ENCODE data around the gene RASAL2.
"Not testable (repeated sequence)": the region's sequence is repeated elsewhere in the genome, so short reads cannot be mapped to it uniquely, and the experiment has no call there.

RASAL2 gene

DNA sequence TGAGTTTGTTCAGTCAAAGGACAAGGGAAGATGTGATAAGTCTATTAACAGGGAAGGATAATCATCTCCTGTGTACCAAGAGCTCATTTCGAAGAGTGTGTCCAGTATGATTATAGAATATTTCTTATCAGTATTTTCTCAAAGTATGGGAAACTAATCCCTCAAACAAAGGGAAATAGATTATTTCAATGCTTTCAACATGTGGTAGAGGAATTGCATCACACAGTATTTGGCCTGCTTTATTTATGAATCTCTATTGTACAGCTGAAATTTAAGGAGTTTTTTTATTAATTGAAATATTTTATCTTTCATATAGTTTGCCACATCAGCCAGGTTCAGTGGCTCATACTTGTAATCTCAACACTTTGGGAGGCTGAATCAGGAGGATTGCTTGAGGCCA lies 251.9 kb downstream of the RASAL2 start:
- no peak for DNase-seq (ENCODE audit: low spot score)

DNA sequence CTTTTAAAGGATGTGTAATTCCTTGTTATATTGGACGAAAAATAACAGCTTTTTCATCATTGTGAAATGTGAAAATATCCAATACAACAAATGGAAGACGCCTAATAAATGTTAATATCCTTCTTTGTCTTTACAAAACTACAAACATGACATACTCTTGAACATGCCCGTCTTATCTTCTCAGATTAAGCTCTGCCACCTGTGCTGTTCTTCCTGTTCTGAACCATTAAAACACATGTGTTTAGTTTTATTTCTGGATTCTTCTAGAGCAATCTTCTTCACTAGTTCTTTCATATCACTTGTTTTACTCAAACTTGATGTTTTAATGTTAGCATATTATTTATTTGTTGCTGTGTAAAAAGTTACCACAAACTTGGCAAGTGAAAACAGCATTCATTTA lies 255.9 kb downstream of the RASAL2 start:
- DNase-seq (ENCODE audit: low spot score), result no peak

DNA sequence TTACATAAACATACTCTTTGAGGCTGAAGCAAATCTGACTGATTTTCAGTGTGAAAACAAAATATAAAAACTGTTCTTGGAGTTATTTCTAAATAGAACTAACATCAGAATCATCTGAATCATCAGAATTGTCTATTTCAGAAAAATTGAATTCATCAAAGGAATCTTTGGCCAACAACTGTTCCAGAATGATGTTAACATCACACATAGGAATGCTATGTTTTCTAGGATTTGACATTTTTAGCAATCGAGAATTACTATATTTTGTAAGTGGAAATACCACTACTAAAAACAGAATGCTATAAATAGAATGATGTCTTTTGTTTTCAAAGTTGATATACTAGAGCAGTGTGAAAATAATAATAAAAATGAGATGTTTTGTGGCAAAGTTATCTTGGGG lies 258.0 kb downstream of the RASAL2 start:
- not testable (repeated sequence) for DNase-seq (ENCODE audit: low spot score)

DNA sequence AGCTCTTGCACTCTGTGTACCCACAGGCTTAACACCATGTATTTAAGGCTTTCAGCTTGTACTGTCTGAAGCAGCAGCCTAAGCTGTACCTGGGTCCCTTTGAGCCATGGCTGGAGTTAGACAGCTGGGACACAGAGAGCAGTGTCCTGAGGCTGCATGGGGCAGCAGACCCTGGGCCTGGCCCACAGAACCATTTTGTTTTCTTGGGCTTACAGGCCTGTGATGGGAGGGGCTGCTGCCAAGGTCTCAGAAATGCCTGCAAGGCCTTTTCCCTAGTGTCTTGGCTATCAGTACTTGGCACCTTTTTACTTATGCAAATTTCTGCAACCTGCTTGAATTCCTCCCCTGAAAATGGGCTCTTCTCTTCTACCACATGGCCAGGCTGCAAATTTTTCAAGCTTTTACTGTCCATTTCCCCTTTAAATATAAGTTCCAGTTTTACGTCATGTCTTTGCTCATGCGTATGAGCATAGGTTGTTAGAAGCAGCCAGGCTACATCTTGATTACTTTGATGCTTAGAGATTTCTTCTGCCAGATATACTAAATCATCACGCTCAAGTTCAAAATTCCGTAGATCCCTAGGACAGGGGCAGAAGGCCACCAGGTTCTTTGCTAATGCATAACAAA lies 259.0 kb downstream of the RASAL2 start:
- DNase-seq (ENCODE audit: low spot score), result no peak

DNA sequence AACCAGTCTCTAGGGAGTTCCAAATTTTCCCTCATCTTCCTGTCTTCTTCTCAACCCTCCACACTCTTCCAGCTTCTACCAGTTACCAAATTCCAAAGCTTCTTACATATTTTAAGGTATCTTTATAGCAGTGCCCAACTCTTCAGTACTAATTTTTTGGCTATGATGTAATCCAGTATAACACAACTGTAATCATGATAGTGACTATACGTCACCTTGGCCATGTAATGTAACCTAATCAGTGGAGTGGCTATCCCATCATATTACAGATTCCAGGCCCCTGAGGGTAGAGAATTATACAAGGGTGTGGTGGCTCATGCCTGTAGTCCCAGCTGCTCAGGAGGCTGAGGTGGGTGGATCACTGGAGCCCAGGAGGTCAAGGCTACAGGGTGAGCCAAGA lies 259.6 kb downstream of the RASAL2 start:
- no peak for DNase-seq (ENCODE audit: low spot score)

DNA sequence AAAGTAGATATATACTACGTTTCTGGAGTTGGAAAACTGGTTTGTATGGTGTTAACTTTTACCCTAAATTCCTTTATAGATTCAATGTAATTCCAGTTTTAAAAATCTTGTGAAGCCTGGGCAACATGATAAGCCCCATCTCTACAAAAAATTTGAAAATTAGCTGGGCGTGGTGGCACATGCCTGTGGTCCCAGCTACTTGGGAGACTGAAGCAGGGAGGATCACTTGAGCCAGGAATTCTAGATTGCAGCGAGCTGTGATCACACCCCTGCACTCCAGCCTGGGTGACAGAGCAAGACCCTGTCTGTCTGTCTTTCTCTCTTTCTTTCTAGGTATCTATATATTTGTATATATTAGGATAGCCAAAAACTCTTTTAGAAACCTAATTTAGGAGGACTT lies 260.9 kb downstream of the RASAL2 start:
- DNase-seq (ENCODE audit: low spot score), result no peak

DNA sequence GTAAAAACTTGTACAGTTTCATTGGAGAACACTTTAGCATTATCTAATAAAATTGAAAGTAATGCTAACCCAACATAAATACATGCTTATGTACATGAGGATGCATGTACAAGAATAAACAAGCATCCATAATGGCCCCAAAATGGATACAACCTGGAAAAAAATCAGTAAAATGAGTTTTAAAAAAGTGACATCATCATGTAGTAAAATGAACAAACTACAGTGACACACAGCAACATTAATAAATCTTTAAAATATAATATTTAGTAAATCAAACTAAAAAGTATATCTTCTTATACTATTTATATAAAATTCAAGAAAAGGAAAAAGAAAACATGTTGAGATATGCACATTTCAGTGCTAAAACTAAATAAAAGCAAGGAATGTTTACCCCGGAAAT lies 262.4 kb downstream of the RASAL2 start:
- no peak for DNase-seq (ENCODE audit: low spot score)

DNA sequence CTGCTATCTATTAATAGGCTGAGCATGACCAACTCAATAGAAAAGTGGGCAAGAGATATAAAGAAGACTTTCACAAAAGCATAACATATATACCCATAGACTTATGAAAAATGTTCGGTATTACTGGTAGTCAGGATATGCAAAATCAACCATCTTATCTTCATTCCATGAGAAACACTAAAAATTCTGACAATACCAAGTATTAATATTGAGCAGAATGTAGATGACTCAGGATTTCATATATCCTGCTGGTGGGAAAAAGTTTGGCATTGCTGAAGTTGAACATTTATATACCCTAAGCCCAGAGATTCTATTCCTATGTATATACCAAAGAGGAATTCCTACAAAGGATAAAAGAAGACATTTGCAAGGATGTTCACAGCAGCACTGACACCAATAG lies 264.6 kb downstream of the RASAL2 start:
- no peak for DNase-seq (ENCODE audit: low spot score)

DNA sequence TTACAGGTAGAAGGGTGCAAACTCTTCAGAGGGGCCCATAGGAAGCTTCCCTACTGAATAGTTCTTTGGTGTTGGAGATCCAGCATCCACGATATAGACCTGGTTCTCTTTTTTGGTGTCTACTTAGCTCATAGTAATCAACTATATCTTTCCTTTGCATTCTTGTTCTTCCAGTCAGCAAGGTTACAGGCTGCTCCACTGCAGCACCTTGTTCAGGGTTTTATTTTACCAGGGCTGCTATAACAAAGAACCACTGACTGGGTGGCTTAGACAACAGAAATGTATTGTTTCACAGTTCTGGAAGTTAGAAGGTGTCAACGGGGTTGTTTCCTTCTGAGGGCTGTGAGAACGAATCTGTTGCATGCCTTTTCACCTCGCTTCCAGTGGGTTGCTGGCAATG lies 266.5 kb downstream of the RASAL2 start:
- no peak for DNase-seq (ENCODE audit: low spot score)

DNA sequence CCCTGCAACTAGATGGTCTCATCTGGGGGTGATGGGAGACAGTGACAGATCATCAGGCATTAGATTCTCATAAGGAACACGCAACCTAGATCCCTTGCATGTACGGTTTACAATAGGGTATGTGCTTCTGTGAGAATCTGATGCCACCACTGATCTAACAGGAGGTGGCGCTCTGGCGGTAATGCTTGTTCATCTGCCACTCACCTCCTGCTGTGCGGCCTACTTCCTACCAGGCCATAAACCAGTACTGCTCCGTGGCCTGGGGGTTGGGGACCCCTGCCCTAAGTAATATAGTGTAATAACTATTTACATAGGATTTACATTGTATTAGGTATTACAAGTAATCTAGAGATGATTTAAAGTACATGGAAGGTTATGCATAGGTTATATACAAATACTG lies 267.9 kb downstream of the RASAL2 start:
- DNase-seq (ENCODE audit: low spot score), result no peak

DNA sequence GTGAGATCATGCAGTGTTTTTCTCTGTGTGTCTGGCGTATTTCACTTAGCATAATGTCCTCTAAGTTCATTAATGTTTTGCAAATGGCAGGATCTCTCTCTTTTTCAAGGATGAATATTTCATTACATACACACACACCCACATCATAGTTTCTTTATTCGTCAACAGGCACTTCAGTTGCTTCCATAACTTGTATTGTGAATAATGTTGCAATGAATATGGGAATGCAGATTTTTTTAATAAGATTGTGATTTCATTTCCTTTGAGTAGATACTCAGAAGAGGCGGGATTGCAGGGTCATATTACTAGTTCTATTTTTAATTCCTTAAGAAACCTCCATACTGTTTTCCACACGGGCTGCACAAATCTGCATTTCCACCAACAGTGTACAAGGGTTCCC lies 268.8 kb downstream of the RASAL2 start:
- DNase-seq (ENCODE audit: low spot score), result no peak

DNA sequence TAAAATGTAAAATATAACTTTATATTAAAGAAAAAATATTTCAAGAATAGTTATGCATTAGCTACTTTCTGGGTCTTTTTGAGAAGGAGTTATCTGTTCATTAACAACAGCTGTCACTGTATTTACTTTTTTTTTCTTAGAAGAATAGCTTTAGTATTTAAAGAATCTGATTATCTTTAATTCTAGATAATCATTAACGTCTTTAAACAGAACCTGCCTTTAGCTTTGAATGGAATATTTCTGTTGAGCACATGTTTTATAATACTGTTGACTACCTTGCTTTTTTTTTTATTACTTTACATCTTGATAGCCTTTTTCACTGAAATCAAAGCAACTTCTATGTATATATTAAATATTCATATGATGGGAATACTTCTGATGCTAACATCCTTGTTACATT lies 270.9 kb downstream of the RASAL2 start:
- DNase-seq (ENCODE audit: low spot score), result no peak

DNA sequence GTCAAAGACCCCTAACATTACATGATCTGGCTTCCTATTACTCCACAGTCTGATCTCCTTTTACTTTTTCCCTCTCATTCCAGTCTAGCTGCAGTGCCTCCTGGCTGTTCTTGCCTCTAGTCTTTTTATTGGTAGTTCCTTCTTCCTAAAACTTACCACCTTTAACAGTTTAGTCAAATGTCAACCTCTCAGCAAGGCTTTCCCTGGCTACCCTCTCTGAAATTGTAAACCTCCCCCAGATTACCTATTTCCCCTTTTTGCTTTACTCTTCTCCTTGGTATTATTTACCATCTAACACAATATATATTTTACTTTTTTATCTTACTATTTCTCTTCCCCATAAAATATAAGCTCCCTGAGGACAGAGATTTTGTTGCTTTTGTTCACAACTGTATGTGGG lies 273.2 kb downstream of the RASAL2 start:
- DNase-seq (ENCODE audit: low spot score), result no peak

DNA sequence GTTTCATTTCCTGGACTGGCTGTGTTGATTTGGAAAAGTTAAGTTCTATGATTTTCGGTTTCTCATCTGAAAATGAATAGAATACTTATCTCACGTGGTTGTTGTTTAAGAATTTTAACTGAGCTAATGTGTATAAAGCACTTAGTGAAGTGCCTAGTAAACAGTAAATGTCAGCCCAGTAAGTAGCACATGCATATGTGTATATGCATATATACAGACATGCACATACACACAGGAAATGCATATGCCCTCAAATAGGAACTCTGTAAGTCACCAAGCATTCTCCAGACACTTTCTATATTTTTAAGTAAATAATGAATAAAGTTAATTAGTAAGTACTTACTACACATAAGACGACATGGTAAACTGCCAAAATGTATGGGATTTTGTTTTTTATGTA lies 274.3 kb downstream of the RASAL2 start:
- DNase-seq (ENCODE audit: low spot score), result no peak

DNA sequence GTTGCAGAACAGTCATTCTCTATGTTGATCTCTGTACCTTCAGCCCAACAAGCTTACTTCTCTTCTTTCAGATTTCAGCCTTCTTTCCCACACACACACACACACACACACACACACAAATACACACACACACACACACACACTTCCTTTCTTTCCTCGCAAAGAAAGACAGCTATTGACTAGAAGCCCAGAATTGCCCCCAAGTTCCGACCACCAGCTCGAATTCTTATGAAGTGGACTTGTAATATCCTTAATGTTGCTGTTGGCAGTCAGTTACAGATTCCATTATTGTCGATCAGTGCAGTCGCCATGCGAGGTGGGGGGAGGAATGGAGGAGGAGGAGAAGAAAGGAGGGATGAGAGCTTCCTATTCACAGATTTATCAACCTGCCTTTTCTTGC lies 277.3 kb downstream of the RASAL2 start:
- no peak for DNase-seq (ENCODE audit: low spot score)

DNA sequence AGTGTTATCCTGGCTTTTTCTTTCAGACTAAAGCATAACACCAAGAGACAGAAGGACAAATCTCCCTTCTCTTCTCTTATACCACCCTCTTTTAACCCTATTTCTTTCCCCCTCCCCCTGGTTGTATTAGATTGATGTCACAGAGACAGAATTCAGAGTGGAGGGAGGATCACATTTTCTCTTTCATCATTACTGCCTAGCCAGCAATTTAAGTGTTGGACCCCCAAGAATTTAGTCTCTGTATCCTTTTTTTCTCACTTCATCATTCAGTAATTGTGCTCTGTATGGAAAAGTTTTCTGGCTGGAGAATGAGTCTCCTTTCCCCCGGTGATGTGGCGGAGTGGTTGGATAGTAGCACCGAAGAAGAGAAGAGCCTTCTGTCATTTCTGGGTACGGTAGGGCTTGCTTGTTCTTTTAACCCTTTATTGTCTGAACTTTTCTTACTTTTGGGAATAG lies 278.1 kb downstream of the RASAL2 start:
- peak; percentile 18 for DNase-seq (ENCODE audit: low spot score)

DNA sequence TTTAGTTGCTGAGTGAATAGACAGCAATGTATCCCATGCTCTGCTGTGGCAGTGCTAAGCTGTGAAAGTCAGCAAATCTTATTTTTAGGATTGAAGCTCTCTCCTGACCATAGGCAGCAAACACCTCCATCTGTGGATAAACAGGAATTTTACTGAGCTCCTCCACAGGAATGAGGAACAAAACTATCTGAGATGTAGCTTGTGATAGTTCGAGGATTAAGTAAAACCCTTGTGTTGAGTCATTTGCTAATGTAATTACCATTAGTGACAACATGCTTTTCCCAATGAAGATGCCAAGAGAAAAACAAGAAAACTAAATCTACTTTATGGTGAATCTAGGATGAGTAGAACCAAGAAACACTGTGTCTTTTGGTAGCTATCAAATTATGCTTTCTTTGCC lies 280.1 kb downstream of the RASAL2 start:
- DNase-seq (ENCODE audit: low spot score), result no peak

DNA sequence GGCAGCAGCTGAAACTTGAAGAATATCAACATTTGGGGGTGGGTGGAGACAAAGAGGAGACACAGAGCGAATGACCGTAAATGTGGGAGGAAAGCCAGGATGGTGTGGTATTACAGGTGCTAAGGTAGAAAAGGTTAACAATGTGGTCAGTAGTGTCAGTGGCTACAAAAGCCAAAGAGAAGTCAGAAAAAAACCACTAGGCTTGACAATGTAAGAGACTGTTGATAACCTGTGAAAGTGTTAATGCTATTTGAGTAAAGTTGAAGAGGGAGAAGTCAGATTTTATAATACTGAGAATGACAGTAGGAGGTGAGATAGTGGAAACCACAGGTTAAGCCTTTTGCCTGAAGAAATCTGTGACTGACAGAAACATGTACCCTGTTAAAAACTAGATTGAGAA lies 282.1 kb downstream of the RASAL2 start:
- DNase-seq (ENCODE audit: low spot score), result no peak

DNA sequence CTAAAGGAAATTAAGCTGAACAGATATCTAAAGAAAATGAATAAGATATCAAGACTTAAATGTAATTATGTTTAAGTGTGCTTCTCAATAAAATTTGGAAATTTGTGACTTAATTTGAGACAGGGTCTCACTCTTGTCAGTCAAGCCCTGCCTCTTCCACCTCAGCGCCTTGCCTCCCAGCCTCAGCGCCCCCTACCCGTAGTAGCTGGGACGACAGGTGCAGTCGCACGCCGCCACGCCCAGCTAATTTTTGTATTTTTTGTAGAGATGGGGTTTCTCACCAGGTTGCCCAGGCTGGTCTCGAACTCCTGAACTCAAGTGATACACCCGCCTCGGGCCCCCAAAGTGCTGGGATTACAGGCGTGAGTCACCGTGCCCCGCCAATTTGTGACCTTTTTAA lies 285.9 kb downstream of the RASAL2 start:
- DNase-seq (ENCODE audit: low spot score), result peak; percentile 45

DNA sequence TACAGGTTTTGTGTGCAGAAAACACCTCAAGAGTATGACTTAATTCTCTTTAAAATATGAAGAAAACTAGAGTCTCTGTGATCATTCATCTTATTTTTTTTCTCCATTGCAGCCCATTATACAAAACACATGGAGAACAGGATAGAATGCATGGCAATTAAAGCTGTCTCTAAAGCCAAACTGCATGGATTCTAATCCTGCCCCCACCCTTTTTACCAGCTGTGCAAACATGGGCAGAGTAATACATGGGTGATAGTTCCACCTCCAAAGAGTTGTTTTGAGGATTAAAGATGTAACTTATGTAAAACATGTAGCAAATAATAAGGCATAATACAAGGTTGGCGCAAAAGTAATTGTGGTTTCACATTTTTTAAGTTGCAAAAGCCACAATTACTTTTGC lies 288.5 kb downstream of the RASAL2 start:
- DNase-seq (ENCODE audit: low spot score), result no peak

DNA sequence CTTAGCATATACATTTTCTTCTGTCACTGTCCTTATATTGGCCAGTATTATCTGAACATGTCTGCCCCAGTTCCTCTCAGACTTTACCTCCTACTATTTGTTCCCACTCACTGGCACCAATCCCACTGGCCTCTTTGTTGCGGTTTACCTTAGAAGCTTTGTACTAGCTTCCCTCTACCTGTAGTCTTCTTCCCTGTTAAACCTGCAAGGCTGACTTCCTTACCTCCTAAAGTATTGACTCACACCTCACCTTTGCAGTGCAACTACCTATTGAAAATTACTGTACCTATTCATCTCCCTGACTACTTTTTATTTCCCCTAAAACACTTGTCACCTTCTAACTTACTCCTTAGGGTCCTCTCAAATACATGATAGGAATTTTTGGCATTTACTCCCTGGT lies 291.8 kb downstream of the RASAL2 start:
- DNase-seq (ENCODE audit: low spot score), result no peak

DNA sequence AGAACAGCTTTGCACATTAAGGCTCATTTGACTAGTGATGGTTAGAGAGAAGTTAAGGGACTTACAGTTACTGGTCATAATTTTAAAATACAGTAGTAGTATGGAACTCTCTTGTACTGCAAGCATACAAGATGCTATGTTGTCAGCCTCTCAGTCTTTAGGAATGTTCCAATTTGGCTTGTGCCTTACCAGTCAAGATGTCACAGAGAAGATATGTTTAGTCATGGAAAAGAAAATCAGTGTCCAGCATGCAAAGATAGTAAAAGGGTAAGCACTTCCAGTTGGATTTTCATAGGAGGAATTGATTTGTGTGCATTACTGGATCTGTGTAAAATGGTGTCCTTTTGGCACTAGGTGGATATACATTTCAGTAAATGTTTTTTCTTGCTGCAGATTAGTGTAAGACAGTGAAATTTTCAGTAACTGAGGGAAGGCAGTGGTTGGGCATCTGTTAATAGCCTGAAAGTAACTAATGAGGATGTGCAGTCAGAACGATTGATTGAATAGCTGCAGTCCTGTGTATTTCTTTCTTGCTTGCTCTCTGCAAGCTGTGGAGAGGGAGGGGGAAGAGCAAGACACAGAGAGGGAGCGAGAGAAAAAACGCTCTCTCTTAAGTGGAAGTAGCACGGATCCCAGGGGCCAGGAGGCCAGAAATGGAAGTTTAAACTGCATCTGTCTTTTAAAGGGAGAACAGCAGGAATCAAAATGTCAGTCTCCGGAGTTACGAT lies 294.7 kb downstream of the RASAL2 start:
- no peak for DNase-seq (ENCODE audit: low spot score)

DNA sequence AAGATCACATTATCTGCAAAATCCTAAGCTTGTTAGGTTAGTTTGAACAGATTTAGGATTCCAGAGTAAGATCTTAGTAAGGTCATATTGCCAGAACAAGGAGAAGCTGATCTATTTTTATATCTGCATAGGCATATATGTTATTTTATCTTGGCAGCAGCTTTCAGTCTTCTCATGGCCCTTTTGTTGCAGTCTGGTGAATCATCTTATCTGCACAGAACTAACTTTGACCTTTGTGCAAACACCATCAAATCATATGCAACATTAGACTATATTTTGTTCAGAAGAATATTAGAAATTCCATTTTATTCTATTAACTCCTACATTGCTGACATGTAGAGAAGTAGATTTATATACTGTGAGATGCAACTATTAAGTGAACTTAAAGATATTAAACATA lies 295.5 kb downstream of the RASAL2 start:
- no peak for DNase-seq (ENCODE audit: low spot score)

DNA sequence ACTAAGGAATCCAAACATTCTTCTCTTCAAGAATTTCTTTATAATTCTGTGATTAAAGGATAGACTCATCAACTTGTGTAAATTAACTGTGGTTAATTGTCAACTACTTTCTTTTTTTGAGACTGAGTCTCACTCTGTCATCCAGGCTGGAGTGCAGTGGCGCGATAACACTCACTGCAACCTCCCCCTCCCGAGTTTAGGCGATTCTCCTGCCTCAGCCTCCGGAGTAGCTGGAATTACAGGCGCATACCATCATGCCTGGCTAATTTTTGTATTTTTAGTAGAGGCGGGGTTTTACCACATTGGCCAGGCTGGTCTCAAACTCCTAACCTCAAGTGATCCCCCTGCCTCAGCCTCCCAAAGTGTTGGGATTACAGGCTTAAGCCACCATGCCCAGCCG lies 296.4 kb downstream of the RASAL2 start:
- not testable (repeated sequence) for DNase-seq (ENCODE audit: low spot score)

Data from iPS-NIHi11 (cell line).